ENCODE measurements around the gene DTWD2. TPM values are rescaled to one million over a fixed set of nuclear protein-coding genes. Genes with fewer than 3 reads are reported as not detected.

Gene DTWD2
- total RNA-seq, 3 donors from 2014 or later (not counting 1 experiment from before 2014, with no cell fraction given): 3.7 to 6.0 (median 4.1) TPM

- Mint-ChIP-seq H3K27me3 (ENCODE audit: low read depth in 2 of 2) (no peaks in the 10 kb centered on the region), H3K36me3 (peaks cover 7% of the 10 kb centered on the region), H3K4me3 (no peak overlapping the region), H3K4me1 (no peaks in the 10 kb centered on the region), H3K9me3 (peaks cover 0 to 5% of the 10 kb centered on the region in 2 donors), H3K27ac (no peak overlapping the region)
- no peaks in the 10 kb centered on the region for H3K36me3 ChIP-seq (ENCODE audit: control insufficient read depth, insufficient read depth, low read length)
- H3K9me3 ChIP-seq (ENCODE audit: control insufficient read depth, insufficient read depth, low read length): no peaks in the 10 kb centered on the region
- intact Hi-C loops (cut with micrococcal nuclease): no loop called here
- no CpG with 5 or more reads among the region's 1 CpG for WGBS (ENCODE audit: insufficient coverage)
- no peak for TF ChIP-seq CTCF (IDR thresholded peaks at IDR 0.05)
- ATAC-seq (no peak), DNase-seq (no peak)
- H3K4me1 ChIP-seq (ENCODE audit: control insufficient read depth, insufficient read depth, low read length): no peaks in the 10 kb centered on the region
- no peak overlapping the region for H3K27ac ChIP-seq (ENCODE audit: low read length)
- H3K4me3 ChIP-seq (ENCODE audit: low read length): no peak overlapping the region
- no peaks in the 10 kb centered on the region for H3K27me3 ChIP-seq (ENCODE audit: control insufficient read depth, insufficient read depth, low read length)
Measured at GRCh38 chr5:118844351-118844750, 144.0 kb downstream of the DTWD2 start.

DNA sequence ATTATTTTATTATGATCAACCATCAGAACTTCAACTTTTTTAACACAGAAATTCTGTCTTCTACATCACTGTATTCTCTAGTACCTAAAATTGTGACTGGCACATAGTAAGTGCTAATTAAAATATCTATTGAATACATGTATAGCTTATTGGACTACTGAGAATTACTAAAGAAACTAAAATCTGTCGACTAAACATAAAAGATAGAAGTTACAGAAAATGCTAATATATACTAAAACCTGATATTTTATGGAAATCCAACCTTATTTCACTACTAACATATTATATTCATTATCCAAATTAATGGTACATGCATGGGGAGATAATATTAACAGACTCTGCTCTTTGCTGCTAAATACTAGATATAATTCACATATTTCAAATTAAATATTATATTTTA is 153.6 kb downstream of the DTWD2 start:
- no peak for TF ChIP-seq CTCF (IDR thresholded peaks at IDR 0.05)
- H3K4me3 Mint-ChIP-seq: no peak overlapping the region
- WGBS (ENCODE audit: insufficient coverage): no CpG with 5 or more reads among the region's 1 CpG

GRCh38 chr5:118832974-118833373 is 155.4 kb downstream of the DTWD2 start:
- Mint-ChIP-seq H3K4me3 (no peak overlapping the region), H3K27me3 (ENCODE audit: low read depth in 2 of 2) (no peaks in the 10 kb centered on the region), H3K9me3 (peaks cover 0 to 3% of the 10 kb centered on the region in 2 donors), H3K36me3 (no peaks in the 10 kb centered on the region), H3K4me1 (no peaks in the 10 kb centered on the region), H3K27ac (no peak overlapping the region)
- Histone ChIP-seq H3K27ac (ENCODE audit: low read length) (no peak overlapping the region), H3K4me3 (ENCODE audit: low read length) (no peak overlapping the region), H3K9me3 (ENCODE audit: control insufficient read depth, insufficient read depth, low read length) (no peaks in the 10 kb centered on the region), H3K27me3 (ENCODE audit: control insufficient read depth, insufficient read depth, low read length) (no peaks in the 10 kb centered on the region), H3K36me3 (ENCODE audit: control insufficient read depth, insufficient read depth, low read length) (no peaks in the 10 kb centered on the region), H3K4me1 (ENCODE audit: control insufficient read depth, insufficient read depth, low read length) (no peaks in the 10 kb centered on the region)
- intact Hi-C loops (cut with micrococcal nuclease): no loop called here
- TF ChIP-seq CTCF (IDR thresholded peaks at IDR 0.05): no peak
- ATAC-seq: no peak
- no peak for DNase-seq

More for the DNA sequence above, 153.6 kb downstream of the DTWD2 start:
- H3K27me3 Mint-ChIP-seq (ENCODE audit: low read depth in 2 of 2): no peaks in the 10 kb centered on the region
- intact Hi-C loops (cut with micrococcal nuclease): no loop called here
- ATAC-seq: no peak
- no peaks in the 10 kb centered on the region for H3K4me1 Mint-ChIP-seq
- no peak for DNase-seq
- H3K36me3 Mint-ChIP-seq: no peaks in the 10 kb centered on the region
- H3K27ac Mint-ChIP-seq: no peak overlapping the region
- H3K36me3 ChIP-seq (ENCODE audit: control insufficient read depth, insufficient read depth, low read length): no peaks in the 10 kb centered on the region
- no peaks in the 10 kb centered on the region for H3K27me3 ChIP-seq (ENCODE audit: control insufficient read depth, insufficient read depth, low read length)
- H3K4me3 ChIP-seq (ENCODE audit: low read length): no peak overlapping the region
- H3K9me3 ChIP-seq (ENCODE audit: control insufficient read depth, insufficient read depth, low read length): no peaks in the 10 kb centered on the region
- peaks cover 0 to 3% of the 10 kb centered on the region in 2 donors for H3K9me3 Mint-ChIP-seq
- no peaks in the 10 kb centered on the region for H3K4me1 ChIP-seq (ENCODE audit: control insufficient read depth, insufficient read depth, low read length)
- H3K27ac ChIP-seq (ENCODE audit: low read length): no peak overlapping the region

DNA sequence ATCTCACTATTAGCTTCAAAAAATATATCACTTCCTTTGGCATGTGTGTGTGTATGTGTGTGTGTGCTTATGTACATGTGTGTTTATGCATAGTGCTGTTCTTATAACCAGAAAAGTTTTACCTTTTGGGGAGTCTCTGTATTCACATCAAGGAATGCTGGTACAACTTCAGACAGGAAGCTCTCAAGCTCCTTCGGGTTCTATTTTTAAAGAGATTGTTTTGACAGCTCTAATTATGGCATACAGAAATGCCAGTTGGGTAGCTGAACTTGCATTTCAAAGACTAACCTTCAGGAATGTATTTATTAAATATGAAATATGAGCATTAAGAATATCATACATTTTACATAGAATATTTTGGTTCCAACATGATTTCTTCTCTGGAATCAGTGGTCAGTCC is 163.1 kb downstream of the DTWD2 start:
- ATAC-seq: no peak
- Mint-ChIP-seq H3K27me3 (ENCODE audit: low read depth in 2 of 2) (no peaks in the 10 kb centered on the region), H3K9me3 (peaks cover 0 to 2% of the 10 kb centered on the region in 2 donors), H3K27ac (no peak overlapping the region), H3K4me1 (no peaks in the 10 kb centered on the region), H3K36me3 (no peaks in the 10 kb centered on the region), H3K4me3 (no peak overlapping the region)
- no peak for TF ChIP-seq CTCF (IDR thresholded peaks at IDR 0.05)
- Histone ChIP-seq H3K4me3 (ENCODE audit: low read length) (no peak overlapping the region), H3K27ac (ENCODE audit: low read length) (no peak overlapping the region), H3K27me3 (ENCODE audit: control insufficient read depth, insufficient read depth, low read length) (no peaks in the 10 kb centered on the region), H3K36me3 (ENCODE audit: control insufficient read depth, insufficient read depth, low read length) (no peaks in the 10 kb centered on the region), H3K9me3 (ENCODE audit: control insufficient read depth, insufficient read depth, low read length) (no peaks in the 10 kb centered on the region), H3K4me1 (ENCODE audit: control insufficient read depth, insufficient read depth, low read length) (no peaks in the 10 kb centered on the region)
- 33% methylated on average over 1 of the region's 1 CpG for WGBS (ENCODE audit: insufficient coverage)
- intact Hi-C loops (cut with micrococcal nuclease): no loop called here
- no peak for DNase-seq

Measured in natural killer cell (primary cell).